ENCODE data around the gene HTR1E. TPM values are rescaled to one million over a fixed set of nuclear protein-coding genes. Genes with fewer than 3 reads are reported as not detected.
A peak's percentile ranks its signal among the peaks of the same experiment; 100 is the strongest.

The HTR1E gene
- total RNA-seq, 2 donors from 2014 or later, result not detected

- Histone ChIP-seq H3K36me3 (no peaks in the 10 kb centered on the region), H3K27me3 (no peaks in the 10 kb centered on the region), H3K9ac (ENCODE audit: low read depth in 2 of 2, low read length in 2 of 2) (no peak overlapping the region), H3K27ac (no peak overlapping the region), H3K4me3 (no peak overlapping the region), H3K9me3 (no peaks in the 10 kb centered on the region), H3K4me1 (no peaks in the 10 kb centered on the region)
- TF ChIP-seq CTCF (IDR thresholded peaks at IDR 0.05), result no peak
- DNase-seq, result no peak
- intact Hi-C loops (cut with DNase I), result no loop called here
These were observed 79.4 kb downstream of the HTR1E start for GRCh38 chr6:87016772-87017171.

GRCh38 chr6:87027021-87027420, 89.7 kb downstream of the HTR1E start:
- no peak overlapping the region for H3K4me3 ChIP-seq
- H3K27me3 ChIP-seq, result no peaks in the 10 kb centered on the region
- H3K4me1 ChIP-seq, result no peaks in the 10 kb centered on the region
- H3K36me3 ChIP-seq, result no peaks in the 10 kb centered on the region
- no peak for TF ChIP-seq CTCF (IDR thresholded peaks at IDR 0.05)
- H3K9me3 ChIP-seq, result no peaks in the 10 kb centered on the region
- H3K9ac ChIP-seq (ENCODE audit: low read depth in 2 of 2, low read length in 2 of 2), result no peak overlapping the region
- intact Hi-C loops (cut with DNase I), result no loop called here
- DNase-seq, result no peak
- no peak overlapping the region for H3K27ac ChIP-seq

GRCh38 chr6:87029711-87030314, 92.5 kb downstream of the HTR1E start:
- H3K9ac ChIP-seq (ENCODE audit: low read depth in 2 of 2, low read length in 2 of 2), result no peak overlapping the region
- no peaks in the 10 kb centered on the region for H3K4me1 ChIP-seq
- no peaks in the 10 kb centered on the region for H3K27me3 ChIP-seq
- intact Hi-C loops (cut with DNase I), result no loop called here
- no peaks in the 10 kb centered on the region for H3K9me3 ChIP-seq
- DNase-seq, result no peak
- peak; percentile 38 for TF ChIP-seq CTCF (IDR thresholded peaks at IDR 0.05)
- no peak overlapping the region for H3K4me3 ChIP-seq
- no peaks in the 10 kb centered on the region for H3K36me3 ChIP-seq
- no peak overlapping the region for H3K27ac ChIP-seq

GRCh38 chr6:87040729-87041128, 103.4 kb downstream of the HTR1E start:
- no peaks in the 10 kb centered on the region for H3K4me1 ChIP-seq
- TF ChIP-seq CTCF (IDR thresholded peaks at IDR 0.05), result no peak
- no peaks in the 10 kb centered on the region for H3K36me3 ChIP-seq
- no peak overlapping the region for H3K27ac ChIP-seq
- no peaks in the 10 kb centered on the region for H3K9me3 ChIP-seq
- H3K9ac ChIP-seq (ENCODE audit: low read depth in 2 of 2, low read length in 2 of 2), result no peak overlapping the region
- no peak overlapping the region for H3K4me3 ChIP-seq
- intact Hi-C loops (cut with DNase I), result no loop called here
- DNase-seq, result no peak
- H3K27me3 ChIP-seq, result no peaks in the 10 kb centered on the region

GRCh38 chr6:87045521-87046075, 108.3 kb downstream of the HTR1E start:
- H3K9ac ChIP-seq (ENCODE audit: low read depth in 2 of 2, low read length in 2 of 2), result no peak overlapping the region
- H3K4me1 ChIP-seq, result no peaks in the 10 kb centered on the region
- H3K9me3 ChIP-seq, result no peaks in the 10 kb centered on the region
- H3K4me3 ChIP-seq, result no peak overlapping the region
- no peak overlapping the region for H3K27ac ChIP-seq
- no peaks in the 10 kb centered on the region for H3K27me3 ChIP-seq
- no peak for DNase-seq
- TF ChIP-seq CTCF (IDR thresholded peaks at IDR 0.05), result no peak
- no peaks in the 10 kb centered on the region for H3K36me3 ChIP-seq
- intact Hi-C loops (cut with DNase I), result no loop called here

Data from colonic mucosa (tissue), 4 donors.